ENCODE measurements around the gene LIPI.
"Not testable (repeated sequence)": the region's sequence is repeated elsewhere in the genome, so short reads cannot be mapped to it uniquely, and the experiment has no call there.

Gene LIPI

DNA sequence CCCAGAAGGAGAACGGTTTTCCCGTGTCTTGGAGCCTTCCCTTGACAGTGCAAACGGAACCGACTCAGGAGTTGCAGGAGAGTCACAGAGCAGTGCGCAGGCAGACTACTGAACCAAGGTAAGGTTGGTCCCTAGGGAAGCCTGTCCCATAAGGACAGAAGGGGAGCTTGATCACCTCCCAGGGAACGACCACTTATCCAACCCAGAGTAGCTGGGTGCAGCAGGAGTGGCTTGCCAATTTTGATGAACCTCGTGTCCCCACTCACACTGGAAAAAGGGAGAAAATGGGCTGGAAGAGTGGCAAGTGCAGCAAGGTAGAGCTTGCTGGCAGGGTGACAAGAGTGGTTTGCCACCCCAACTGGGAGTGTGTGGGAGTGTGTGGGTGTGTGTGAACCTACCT lies 95.1 kb downstream of the LIPI start:
- no peak for DNase-seq

GRCh38 chr21:14114251-14114650 lies 96.5 kb downstream of the LIPI start:
- DNase-seq, result no peak

DNA sequence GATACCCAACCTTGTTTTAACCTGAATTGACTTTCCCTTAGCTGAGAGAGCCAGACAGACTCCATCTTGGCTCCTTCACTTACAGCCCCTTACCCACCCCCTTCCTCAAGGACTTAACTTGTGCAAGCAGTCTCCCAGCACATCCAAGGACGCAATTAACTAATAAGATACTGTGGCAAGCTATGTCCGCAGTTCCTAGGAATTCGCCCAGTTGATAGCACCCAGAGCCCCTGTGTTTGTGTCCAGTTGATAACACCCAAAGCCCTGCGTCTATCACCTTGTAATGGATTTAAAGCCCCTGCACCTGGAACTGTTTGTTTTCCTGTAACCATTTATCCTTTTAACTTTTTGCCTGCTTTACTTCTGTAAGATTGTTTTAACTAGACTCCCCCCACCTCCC lies 106.2 kb downstream of the LIPI start:
- DNase-seq, result not testable (repeated sequence)

GRCh38 chr21:14099570-14099969 lies 111.2 kb downstream of the LIPI start:
- DNase-seq, result no peak

- DNase-seq, result no peak
Measured at GRCh38 chr21:14097881-14098499, 112.8 kb downstream of the LIPI start.

- DNase-seq, result no peak
Measured at GRCh38 chr21:14096577-14096976, 114.2 kb downstream of the LIPI start.

- DNase-seq, result no peak
Measured at GRCh38 chr21:14096172-14096571, 114.6 kb downstream of the LIPI start.

DNA sequence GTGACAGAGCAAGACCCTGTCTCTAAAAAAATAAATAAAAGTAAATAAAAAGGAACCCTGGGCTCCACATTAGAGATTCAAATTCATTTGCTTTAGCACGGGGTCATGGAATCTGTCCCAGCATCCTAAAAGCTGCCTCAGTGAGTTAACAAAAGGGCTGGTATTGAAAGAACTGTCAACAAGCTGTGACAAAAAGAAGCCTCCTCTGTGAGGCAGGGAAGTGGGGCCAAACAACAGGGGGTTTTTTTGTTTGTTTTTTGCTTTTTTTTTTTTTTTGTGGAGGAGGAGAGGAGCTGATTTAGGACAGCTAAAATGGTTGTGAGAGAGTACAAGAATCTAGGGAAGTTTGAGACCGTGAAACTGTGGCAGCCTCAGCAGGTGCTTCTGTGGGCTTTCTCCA lies 115.7 kb downstream of the LIPI start:
- no peak for DNase-seq

GRCh38 chr21:14092834-14093560 lies 117.8 kb downstream of the LIPI start:
- DNase-seq, result no peak

DNA sequence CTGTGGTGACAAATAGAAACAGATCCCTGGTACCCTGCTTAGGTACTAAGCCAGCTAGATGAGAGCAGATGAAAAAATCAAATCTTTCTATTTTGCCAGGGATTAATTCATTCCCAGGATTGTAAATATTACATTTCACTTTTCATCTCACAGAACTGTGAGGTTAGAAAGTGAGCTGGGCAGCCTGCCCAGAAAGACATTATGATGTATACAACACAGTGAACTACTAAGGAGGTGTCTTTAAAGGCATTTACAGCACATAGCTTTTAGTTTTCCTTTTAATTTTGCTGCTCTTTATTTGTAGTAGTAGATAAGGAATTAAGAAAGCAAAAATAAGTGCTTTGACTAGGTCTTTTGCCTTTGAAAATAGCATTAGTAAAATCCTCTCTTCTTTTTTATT lies 120.6 kb downstream of the LIPI start:
- DNase-seq, result not testable (repeated sequence)

DNA sequence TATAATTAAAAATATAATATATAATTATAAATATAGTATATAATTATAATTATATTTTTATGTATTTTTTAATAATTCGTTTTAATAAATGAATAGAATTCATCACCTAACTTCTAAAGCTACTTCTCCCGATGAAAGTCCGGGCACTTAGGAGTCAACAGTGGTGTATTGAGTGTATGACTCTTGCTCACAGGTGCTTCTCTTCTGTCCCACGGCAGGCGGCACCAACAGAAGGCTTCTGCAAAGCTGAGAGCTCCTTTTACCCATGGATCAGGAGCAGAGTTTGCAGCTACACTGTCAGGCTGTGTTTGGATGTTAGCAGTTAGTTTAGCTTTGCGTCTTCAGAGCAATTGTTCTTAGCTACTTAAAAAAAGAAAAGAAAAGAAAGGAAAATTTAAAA lies 122.4 kb downstream of the LIPI start:
- no peak for DNase-seq

DNA sequence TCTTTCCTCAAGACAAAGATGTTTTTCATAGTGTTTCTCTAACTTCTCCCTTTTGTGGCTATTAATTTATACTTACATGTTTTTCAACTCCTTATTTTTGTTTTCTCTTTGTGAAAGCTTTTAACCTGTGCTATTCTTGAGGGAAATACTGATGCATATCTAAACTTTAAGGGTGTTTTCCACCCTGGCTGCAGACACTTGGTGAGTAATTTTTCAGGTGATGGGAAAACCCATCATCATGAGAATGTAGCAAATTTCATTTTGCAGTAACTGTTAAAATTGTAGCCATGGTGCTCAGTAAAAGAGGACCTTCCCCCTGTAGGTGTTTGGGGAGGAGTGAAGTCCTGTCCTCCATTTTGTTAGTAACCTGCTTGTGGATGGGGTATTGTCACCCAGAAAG lies 124.2 kb downstream of the LIPI start:
- no peak for DNase-seq

DNA sequence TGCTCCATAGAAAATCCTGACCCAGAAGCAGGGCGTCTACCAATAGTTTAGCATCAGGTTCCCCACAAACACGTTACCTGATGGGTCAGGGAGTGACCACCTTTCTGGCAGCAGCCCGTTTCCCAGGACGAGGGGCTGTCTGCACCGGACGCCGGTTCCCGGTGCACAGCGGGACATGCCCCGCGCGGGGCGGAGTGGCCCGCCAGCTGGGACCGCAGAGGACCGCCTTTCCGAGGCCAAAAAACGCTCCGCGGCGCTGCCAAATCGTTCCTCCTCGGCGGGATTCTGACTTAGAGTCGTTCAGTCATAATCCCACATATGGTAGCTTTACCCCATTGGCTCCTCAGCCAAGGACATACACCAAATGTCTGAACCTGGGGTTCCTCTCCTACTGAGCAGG lies 126.1 kb downstream of the LIPI start:
- DNase-seq, result no peak

DNA sequence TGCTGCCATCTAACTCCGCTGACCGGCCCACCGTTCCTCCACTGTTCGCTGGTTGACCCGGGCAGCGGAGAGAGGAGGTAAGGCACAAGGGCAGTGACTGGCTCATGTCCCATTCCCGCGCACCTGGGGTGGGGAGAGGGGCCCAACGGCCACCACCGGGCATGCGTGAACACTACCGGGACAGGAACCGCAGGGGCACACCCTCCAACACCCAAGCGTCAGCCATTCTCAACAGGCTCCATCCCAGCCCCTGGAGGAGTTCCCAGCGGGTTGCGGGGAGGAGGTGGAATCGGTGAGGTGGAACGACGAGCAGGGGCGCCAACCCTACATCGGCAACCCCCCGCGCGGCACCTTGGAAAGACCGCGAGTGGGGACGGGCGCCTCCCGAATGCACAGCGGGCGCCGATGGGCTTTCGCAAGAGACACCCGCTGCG lies 126.7 kb downstream of the LIPI start:
- DNase-seq, result no peak

- DNase-seq, result no peak
Measured at GRCh38 chr21:14080764-14081096, 130.0 kb downstream of the LIPI start.

DNA sequence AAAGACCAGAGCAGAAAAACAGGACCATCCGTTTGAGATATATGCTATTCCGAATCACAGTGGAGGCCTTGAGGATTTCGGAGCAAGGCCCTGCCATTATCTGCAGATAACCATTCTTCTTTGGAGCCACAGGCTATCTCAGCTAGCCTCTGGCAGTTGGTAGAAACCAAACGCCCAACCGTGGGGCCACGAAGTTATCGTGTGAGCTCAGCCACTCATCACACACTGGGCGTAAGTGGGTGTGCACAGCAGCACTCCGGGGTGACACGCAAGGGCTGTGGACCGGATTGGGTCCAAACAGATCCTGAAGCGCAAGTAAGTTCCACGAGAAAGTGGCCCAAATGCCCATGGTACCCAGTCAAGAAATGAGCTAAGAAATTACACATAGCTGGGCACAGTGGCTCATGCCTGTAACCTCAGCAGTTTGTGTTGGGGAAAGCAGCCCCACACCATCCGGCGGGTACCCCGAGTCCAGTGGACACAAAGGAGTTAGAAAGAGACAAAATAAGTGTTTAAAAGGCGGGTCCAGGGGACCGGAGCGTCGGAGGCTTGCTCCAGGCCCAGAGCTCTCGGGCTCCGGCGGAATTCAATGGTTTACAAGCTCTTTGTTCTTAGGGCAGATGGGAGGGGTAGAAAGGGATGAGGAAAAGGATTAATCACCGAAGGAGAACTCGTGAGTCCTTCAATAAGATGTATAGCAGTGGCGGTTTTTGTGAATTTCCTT lies 130.6 kb downstream of the LIPI start:
- DNase-seq, result no peak

DNA sequence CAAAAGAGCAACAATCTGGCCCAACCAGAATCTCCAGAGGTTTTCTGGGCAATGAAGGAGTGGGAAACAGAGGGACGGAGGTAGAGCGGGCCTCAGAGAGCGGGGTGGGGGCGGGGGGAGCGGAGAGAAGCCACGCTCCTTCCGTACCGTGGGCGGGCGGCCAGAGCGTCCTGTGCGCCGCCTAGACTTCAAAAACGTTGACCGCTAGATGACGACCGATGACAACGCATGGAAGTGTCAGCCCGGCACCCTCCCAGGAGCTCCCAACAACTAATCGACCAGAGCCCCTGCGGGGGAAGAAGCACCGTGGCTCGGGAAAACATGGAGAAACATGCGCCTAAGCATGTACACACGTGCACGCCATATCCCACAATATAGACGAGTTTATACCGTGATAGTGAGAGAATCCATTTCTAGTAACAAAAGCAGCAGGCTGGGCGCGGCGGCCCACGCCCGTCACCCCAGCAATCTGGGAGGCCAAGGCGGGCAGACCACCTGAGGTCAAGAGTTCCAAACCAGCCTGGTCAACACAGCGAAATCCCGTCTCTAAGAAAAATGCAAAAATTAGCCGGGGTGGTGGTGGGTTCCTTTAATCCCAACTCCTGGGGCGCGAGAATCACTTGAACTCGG lies 131.9 kb downstream of the LIPI start:
- no peak for DNase-seq

GRCh38 chr21:14076143-14076806 lies 134.5 kb downstream of the LIPI start:
- no peak for DNase-seq

- DNase-seq, result no peak
Measured at GRCh38 chr21:14075346-14076142, 135.2 kb downstream of the LIPI start.

DNA sequence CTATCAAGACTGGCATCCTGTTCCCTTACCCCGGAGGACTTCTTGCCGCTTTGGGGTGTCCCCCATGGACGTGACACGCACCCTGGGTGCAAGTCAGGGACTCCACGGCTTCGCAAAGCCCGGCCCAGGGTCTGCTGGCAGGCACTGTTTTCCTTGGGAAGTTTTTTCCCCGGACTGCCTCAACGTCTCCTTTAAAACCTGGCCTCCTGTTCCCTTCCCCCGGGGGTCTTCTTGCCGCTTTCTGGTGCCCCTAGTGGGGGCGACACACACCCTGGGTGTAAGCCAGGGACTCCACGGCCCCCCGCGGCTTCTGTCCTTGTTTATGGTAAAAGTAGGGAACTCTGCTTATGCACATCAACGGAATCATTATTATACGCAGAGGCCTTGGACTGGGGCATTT lies 136.6 kb downstream of the LIPI start:
- DNase-seq, result no peak

DNA sequence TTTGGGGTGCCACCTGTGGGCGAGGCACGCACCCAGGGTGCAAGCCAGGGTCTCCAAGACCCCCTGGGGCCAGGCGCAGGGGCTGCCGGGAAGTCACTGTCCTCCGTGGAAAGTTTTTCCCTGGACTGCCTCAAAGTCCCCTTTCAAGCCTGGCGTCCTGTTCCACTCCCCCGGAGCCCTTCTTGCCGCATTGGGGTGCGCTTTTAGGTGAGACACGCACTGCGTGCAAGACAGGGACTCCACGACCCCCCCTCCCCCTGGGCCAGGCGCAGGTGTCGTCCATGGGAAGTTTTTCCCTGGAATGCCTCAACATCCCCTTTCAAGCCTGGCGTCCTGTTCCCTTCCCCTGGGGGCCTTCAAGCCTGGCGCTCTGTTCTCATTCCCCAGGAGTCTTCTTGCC lies 137.1 kb downstream of the LIPI start:
- no peak for DNase-seq

DNA sequence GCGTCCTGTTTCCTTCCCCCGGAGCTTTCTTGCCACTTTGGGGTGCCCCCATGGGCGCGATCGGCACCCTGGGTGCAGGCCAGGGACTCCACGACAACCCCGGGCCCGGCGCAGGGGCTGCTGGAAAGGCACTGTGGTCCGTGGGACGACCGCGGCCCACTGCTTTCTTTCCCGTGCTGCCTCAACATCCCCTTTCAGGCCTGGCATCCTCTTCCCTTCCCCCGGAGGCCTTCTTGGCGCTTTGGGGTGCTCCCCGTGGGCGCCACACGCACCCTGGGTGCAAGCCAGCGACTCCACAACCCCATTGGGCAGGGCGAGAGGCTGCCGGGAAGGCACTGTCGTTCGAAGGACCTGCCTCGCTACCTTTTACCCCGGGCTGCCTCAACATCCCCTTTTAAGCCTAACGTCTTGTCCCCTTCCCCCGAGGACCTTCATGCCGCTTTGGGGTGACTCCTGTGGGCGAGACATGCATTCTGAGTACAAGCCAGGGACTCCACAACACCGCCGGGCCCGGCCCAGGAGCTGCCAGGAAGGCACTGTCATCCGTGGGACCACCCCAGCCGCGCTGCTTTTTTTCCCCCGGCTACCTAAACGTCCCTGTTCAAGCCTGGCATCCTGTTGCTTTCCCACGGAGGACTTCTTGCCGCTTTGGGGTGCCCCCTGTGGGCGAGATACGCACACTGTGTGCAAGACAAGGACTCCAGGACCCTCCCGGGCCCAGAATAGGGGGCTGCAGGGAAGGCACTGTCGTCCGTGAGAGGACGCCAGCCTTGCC lies 137.8 kb downstream of the LIPI start:
- DNase-seq, result no peak
